Stimulated activated CD8-positive, alpha-beta memory T cell treated with anti-CD3 and anti-CD28 coated beads, Interleukin-7, amount 100 ng/mL, for 48 hours (primary cell): ENCODE data around the gene CYP2A7.
"Not testable (repeated sequence)": the region's sequence is repeated elsewhere in the genome, so short reads cannot be mapped to it uniquely, and the experiment has no call there.

ENCODE experiments used
- DNase-seq, 2 donors: peaks; one replicate each; pipeline ENCODE4 v3.0.0-alpha.2; 2020; ENCODE audit warnings: low read depth in 1 of 2; ENCODE audit errors: extremely low read depth in 1 of 2

Gene CYP2A7

GRCh38 chr19:40899964-40900363 lies 17.9 kb upstream of the CYP2A7 start:
- not testable (repeated sequence) for DNase-seq

GRCh38 chr19:40896843-40897789 lies 15.1 kb upstream of the CYP2A7 start:
- not testable (repeated sequence) for DNase-seq

DNA sequence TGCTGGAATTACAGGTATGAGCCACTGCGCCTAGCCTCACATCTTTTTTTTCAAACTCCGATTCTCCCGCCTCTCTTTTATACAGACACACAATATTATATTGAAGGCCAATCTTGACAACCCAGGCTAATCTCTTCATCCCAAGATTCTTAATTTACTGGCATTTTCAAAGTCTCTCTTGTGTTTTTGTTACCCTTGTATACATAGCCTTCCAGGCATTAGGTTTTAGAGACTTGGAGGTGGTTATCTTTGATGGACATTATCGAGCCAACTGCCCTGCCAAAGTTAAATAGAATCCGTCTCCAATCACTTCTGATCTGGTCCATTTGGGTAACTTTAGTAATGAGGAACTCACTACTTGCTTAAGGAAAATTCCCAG lies 14.4 kb upstream of the CYP2A7 start:
- DNase-seq, result no peak

DNA sequence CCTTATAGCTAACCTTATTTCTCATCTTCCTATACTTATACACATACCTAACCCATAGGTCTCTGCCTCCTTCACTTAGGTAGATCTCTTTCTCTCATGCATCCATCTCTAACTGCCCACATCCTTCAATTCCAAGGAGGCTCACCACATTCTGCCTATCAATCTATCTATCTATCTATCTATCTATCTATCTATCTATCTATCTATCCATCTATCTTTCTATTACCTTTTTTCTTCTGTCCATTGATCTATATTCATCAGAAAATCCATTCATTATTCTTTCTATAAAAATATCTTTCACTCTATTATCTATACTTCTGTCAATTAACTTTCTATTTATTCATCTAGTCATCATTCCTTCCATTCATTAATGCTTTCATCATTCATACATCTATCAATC lies 11.1 kb upstream of the CYP2A7 start:
- no peak for DNase-seq

DNA sequence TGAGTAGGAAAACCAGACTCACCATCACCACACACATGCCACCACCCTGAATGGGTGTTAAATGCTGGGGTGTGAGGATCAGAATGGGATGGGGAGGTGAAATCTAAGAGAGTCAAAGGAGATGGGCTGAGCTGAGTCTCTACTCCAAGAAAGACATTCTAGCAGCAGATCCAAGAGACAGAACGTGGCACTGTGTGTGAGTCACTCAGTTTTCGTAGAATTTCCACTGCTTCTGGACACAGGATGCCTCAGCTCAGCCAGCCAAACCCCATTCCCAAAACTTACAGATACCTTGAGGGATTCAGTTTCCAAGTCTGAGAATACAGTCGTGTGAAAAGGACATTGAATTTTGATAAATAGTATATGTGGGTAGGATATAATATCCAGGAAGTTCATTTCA lies 7.3 kb upstream of the CYP2A7 start:
- no peak for DNase-seq

GRCh38 chr19:40888191-40888590 lies 6.2 kb upstream of the CYP2A7 start:
- DNase-seq, result no peak

GRCh38 chr19:40884187-40884931 lies 2.3 kb upstream of the CYP2A7 start:
- DNase-seq, result not testable (repeated sequence)

- not testable (repeated sequence) for DNase-seq
These were observed 2.7 kb downstream of the CYP2A7 start for GRCh38 chr19:40879349-40879748.

- peak; percentile 65 to 85 for DNase-seq
These were observed 6.5 kb downstream of the CYP2A7 start for GRCh38 chr19:40875526-40875951.

DNA sequence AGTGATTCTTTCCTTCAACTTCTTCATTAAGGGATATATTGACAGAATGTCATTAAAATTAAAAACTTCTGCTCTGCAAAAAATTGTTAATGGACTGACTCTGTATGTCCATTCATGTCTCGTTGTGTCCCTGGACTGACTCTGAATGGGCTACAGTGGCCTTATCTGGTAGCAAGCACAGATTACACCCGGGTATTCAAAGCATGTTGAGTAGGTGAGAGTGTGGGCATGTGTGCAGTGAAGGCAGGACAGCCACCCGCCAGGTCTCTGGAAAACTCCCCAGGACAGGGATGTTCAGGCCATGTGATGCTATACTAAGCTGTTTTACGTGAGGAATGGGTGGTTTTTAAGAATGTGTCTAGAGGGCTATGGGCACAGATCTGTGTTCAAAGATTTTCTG lies 7.2 kb downstream of the CYP2A7 start:
- not testable (repeated sequence) for DNase-seq

- DNase-seq, result not testable (repeated sequence)
These were observed 8.2 kb downstream of the CYP2A7 start for GRCh38 chr19:40873873-40874272.

DNA sequence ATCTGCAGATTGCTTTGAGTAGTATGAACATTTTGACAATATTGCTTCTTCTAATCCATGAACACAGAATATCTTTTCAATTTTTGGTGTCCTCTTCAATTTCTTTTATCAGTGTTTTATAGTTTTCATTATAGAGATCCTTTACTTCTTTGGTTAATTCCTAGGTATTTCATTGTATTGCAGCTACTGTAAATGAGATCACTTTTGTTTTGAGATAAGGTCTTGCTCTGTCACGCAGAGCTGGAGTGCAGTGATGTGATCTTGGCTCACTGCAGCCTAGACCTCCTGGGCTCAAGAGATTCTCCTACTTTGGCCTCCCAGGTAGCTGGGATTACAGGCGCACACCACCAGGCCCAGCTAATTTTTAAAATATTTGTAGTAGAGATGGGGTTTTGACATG lies 9.8 kb downstream of the CYP2A7 start:
- DNase-seq, result no peak

- no peak for DNase-seq
These were observed 14.3 kb downstream of the CYP2A7 start for GRCh38 chr19:40867701-40868100.

GRCh38 chr19:40864739-40865496 lies 17.1 kb downstream of the CYP2A7 start:
- not testable (repeated sequence) for DNase-seq

DNA sequence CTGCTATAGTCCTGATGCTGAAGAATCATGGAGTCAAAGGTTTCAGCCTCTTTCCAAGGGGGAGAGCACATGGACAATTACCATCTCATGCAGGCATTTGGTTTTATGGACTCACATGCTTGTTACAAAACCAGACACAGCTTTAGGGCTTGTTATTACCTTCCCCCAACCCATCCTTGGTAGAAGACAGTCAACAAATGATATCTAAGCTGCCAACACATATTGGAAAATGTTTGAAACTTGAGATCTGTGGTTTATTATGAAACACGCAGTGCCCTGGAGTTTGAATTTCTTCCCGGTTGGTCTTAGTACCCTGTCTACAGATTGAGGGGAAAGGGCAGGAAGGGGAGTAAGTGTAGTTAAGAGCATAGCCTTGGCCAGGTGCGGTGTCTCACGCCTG lies 19.2 kb downstream of the CYP2A7 start:
- no peak for DNase-seq

- no peak for DNase-seq
These were observed 19.7 kb downstream of the CYP2A7 start for GRCh38 chr19:40862333-40862732.

DNA sequence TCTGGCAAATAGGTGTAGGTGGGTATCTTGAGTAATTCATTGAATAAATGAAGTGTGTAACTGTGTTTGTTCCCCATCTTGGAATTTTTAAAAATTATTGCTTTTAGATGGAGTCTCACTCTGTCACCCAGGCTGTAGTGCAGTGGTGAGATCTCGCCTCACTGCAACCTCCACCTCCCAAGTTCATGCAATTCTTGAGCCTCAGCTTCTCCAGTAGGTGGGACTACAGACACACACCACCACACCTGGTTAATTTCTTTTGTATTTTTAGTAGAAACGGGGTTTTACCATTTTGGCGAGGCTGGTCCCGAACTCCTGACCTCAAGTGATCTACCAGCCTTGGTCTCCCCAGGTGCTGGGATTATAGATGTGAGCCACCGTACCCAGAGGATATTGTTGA lies 23.9 kb downstream of the CYP2A7 start:
- DNase-seq, result no peak

GRCh38 chr19:40852467-40853152 lies 29.4 kb downstream of the CYP2A7 start:
- DNase-seq, result not testable (repeated sequence)

DNA sequence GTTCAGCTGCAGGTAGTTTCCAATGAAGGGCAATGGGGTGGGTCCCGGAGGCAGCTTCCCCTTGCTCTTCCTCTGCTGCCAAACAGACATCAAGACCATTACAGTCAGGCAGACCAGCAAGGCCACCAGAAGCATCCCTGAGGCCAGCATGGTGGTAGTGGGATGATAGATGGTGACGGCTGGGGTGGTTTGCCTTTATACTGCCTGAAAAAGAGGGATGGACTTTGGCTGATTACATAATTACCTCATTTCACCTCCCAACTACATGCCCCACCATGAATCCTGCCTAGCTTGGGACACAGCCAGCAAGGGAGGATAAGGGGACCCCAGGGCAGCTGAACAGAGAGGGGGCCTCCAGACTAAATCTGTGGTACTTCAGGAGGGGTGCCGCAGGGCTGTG lies 31.8 kb downstream of the CYP2A7 start, which contains the start of gene CYP2A6:
CYP2A6 (minus strand) TSS at position 171 of the 400 bp plus-strand sequence; CDS start at position 150, 21 bp downstream.
- DNase-seq, result not testable (repeated sequence)

GRCh38 chr19:40846722-40847121 lies 35.3 kb downstream of the CYP2A7 start:
- DNase-seq, result not testable (repeated sequence)
